ENCODE data around the gene ARL4D. TPM values are rescaled to one million over a fixed set of nuclear protein-coding genes. Genes with fewer than 3 reads are reported as not detected.

The ARL4D gene
- polyA plus RNA-seq, 1 donor from 2014 or later: 10.6 TPM

- H3K27ac ChIP-seq (ENCODE audit: low read length): no peak overlapping the region
- no peak overlapping the region for H3K9ac ChIP-seq (ENCODE audit: low read length)
- no peak overlapping the region for H3K4me2 ChIP-seq (ENCODE audit: low read length)
- no peaks in the 10 kb centered on the region for H3K79me2 ChIP-seq (replicated peaks; ENCODE audit: insufficient read depth, low read length)
- H3K4me3 ChIP-seq (ENCODE audit: low read length): no peak overlapping the region
- no peaks in the 10 kb centered on the region for H3K36me3 ChIP-seq (ENCODE audit: insufficient read depth, low read length)
- no peaks in the 10 kb centered on the region for H3F3A ChIP-seq (ENCODE audit: insufficient read depth, low read length, poor library complexity, severe bottlenecking)
- H3K27me3 ChIP-seq (ENCODE audit: insufficient read depth, low read depth, low read length): no peaks in the 10 kb centered on the region
- no peak for TF ChIP-seq TAF1 (IDR thresholded peaks at IDR 0.05; ENCODE audit: low read depth)
- no peak for TF ChIP-seq MXI1 (conservative IDR thresholded peaks at IDR 0.05; ENCODE audit: poor library complexity, severe bottlenecking)
- TF ChIP-seq, protein P1, sequence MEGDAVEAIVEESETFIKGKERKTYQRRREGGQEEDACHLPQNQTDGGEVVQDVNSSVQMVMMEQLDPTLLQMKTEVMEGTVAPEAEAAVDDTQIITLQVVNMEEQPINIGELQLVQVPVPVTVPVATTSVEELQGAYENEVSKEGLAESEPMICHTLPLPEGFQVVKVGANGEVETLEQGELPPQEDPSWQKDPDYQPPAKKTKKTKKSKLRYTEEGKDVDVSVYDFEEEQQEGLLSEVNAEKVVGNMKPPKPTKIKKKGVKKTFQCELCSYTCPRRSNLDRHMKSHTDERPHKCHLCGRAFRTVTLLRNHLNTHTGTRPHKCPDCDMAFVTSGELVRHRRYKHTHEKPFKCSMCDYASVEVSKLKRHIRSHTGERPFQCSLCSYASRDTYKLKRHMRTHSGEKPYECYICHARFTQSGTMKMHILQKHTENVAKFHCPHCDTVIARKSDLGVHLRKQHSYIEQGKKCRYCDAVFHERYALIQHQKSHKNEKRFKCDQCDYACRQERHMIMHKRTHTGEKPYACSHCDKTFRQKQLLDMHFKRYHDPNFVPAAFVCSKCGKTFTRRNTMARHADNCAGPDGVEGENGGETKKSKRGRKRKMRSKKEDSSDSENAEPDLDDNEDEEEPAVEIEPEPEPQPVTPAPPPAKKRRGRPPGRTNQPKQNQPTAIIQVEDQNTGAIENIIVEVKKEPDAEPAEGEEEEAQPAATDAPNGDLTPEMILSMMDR (IDR thresholded peaks at IDR 0.05; ENCODE audit: poor library complexity, severe bottlenecking): no peak
- no peak for TF ChIP-seq SMC3 (conservative IDR thresholded peaks at IDR 0.05; ENCODE audit: poor library complexity)
- TF ChIP-seq EZH2 (IDR thresholded peaks at IDR 0.05; ENCODE audit: borderline replicate concordance, insufficient read depth, low read length, poor library complexity, severe bottlenecking): no peak
- TF ChIP-seq POLR2AphosphoS5 (IDR thresholded peaks at IDR 0.05): no peak
- no peak for TF ChIP-seq RAD21 (conservative IDR thresholded peaks at IDR 0.05)
- no peak for TF ChIP-seq REST (IDR thresholded peaks at IDR 0.05; ENCODE audit: borderline replicate concordance)
- TF ChIP-seq EP300 (conservative IDR thresholded peaks at IDR 0.05; ENCODE audit: poor library complexity, severe bottlenecking): no peak
- no peak overlapping the region for H2AFZ ChIP-seq (ENCODE audit: low read depth, low read length)
- H3K9me3 ChIP-seq (ENCODE audit: low read length): no peaks in the 10 kb centered on the region
- H4K20me1 ChIP-seq (ENCODE audit: insufficient read depth): no peaks in the 10 kb centered on the region
- H3K9me2 ChIP-seq (ENCODE audit: insufficient read depth, low read length): no peaks in the 10 kb centered on the region
Measured at GRCh38 chr17:43443381-43443780, 44.6 kb downstream of the ARL4D start.

DNA sequence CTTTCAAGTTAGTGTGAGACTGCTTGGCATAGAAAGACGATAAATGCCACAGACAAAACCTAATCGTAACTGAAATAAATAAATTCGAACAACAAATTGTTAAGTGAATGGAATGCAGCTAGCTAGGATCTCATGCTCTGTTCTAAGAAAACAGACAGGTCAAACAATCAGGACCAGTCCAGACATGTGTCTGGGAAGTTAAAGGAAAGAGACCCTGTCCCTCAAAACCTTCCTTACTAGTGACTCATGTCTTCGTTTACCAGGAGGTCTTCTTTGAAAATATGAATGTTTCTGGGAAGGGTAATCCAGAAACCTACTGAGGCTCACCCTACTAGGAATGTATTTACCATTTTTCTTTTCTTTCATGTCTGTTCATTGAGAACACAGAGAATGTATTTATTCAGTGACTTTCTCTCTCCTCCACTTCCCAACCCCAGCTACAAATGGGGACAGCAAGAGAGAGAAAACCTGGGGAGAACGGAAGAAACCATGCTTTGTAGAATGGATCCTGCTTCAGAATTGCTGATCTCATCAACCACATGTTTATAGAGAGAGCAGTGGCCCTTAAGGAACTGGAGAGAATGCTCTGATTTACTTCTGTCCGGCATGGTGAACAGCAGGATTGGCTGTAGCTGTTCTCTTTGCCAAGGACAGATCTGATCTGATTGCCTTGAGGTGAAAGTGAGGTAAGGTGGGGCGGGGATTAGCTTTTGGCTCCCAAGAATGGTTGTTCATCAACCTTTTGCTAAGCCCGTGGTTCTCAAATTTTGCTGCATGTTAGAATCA is 45.6 kb downstream of the ARL4D start:
- Histone ChIP-seq H3F3A (ENCODE audit: insufficient read depth, low read length, poor library complexity, severe bottlenecking) (no peaks in the 10 kb centered on the region), H3K36me3 (ENCODE audit: insufficient read depth, low read length) (no peaks in the 10 kb centered on the region), H3K9ac (ENCODE audit: low read length) (no peak overlapping the region), H3K4me3 (ENCODE audit: low read length) (no peak overlapping the region), H3K9me3 (ENCODE audit: low read length) (no peaks in the 10 kb centered on the region), H4K20me1 (ENCODE audit: insufficient read depth) (no peaks in the 10 kb centered on the region), H3K27me3 (ENCODE audit: insufficient read depth, low read depth, low read length) (no peaks in the 10 kb centered on the region), H3K4me2 (ENCODE audit: low read length) (no peak overlapping the region), H3K9me2 (ENCODE audit: insufficient read depth, low read length) (no peaks in the 10 kb centered on the region), H2AFZ (ENCODE audit: low read depth, low read length) (no peak overlapping the region), H3K79me2 (replicated peaks; ENCODE audit: insufficient read depth, low read length) (no peaks in the 10 kb centered on the region), H3K27ac (ENCODE audit: low read length) (no peak overlapping the region)
- TF ChIP-seq MXI1 (conservative IDR thresholded peaks at IDR 0.05; ENCODE audit: poor library complexity, severe bottlenecking): no peak
- no peak for TF ChIP-seq EZH2 (IDR thresholded peaks at IDR 0.05; ENCODE audit: borderline replicate concordance, insufficient read depth, low read length, poor library complexity, severe bottlenecking)
- no peak for TF ChIP-seq SMC3 (conservative IDR thresholded peaks at IDR 0.05; ENCODE audit: poor library complexity)
- TF ChIP-seq POLR2AphosphoS5 (IDR thresholded peaks at IDR 0.05): no peak
- no peak for TF ChIP-seq REST (IDR thresholded peaks at IDR 0.05; ENCODE audit: borderline replicate concordance)
- no peak for TF ChIP-seq RAD21 (conservative IDR thresholded peaks at IDR 0.05)
- TF ChIP-seq, protein P1 (IDR thresholded peaks at IDR 0.05; ENCODE audit: poor library complexity, severe bottlenecking): no peak
- no peak for TF ChIP-seq TAF1 (IDR thresholded peaks at IDR 0.05; ENCODE audit: low read depth)
- TF ChIP-seq EP300 (conservative IDR thresholded peaks at IDR 0.05; ENCODE audit: poor library complexity, severe bottlenecking): no peak
